HCT116 (cell line): ENCODE measurements around the gene SLC25A10. TPM values are rescaled to one million over a fixed set of nuclear protein-coding genes. Genes with fewer than 3 reads are reported as not detected.

Experiments used
- CBX3 ChIP-seq: IDR thresholded peaks from 2 replicates; pipeline ENCODE4 v1.6.1; 2012; ENCODE audit warnings: low read depth
- CTCF ChIP-seq, 3 experiments: fragments of 200-600 bp in 1 of 3; sonication (generic) in 1 of 3; IDR thresholded peaks in 2 of 3; conservative IDR thresholded peaks in 1 of 3; 2 replicates each; pipeline ENCODE4 v1.5.1; 2012 to 2017; ENCODE audit warnings: low read depth in 2 of 3, low read length in 2 of 3, antibody characterized with exemption in 1 of 3, borderline replicate concordance in 1 of 3, control low read depth in 1 of 3, mild to moderate bottlenecking in 1 of 3, mixed read lengths in 1 of 3, mixed run types in 1 of 3, moderate library complexity in 1 of 3; ENCODE audit not compliant: insufficient read depth in 1 of 3
- ELF1 ChIP-seq: IDR thresholded peaks from 2 replicates; pipeline ENCODE4 v1.6.1; 2012; ENCODE audit warnings: low read depth, borderline replicate concordance
- JUND ChIP-seq: IDR thresholded peaks from 2 replicates; pipeline ENCODE4 v1.6.1; 2012
- MAX ChIP-seq: IDR thresholded peaks from 2 replicates; pipeline ENCODE4 v1.6.1; 2012
- POLR2AphosphoS5 ChIP-seq: IDR thresholded peaks from 2 replicates; pipeline ENCODE4 v1.6.1; 2011; ENCODE audit warnings: mild to moderate bottlenecking, low read depth, low read length, moderate library complexity
- TCF7L2 ChIP-seq: IDR thresholded peaks from 2 replicates; pipeline ENCODE4 v1.7.0; 2011; ENCODE audit warnings: borderline replicate concordance, inconsistent platforms; ENCODE audit not compliant: insufficient read depth, insufficient read length; ENCODE audit errors: extremely low read depth
- ZBTB33 ChIP-seq: IDR thresholded peaks from 2 replicates; pipeline ENCODE4 v1.6.1; 2011; ENCODE audit warnings: mild to moderate bottlenecking, low read length, moderate library complexity; ENCODE audit not compliant: insufficient replicate concordance; ENCODE audit errors: extremely low read depth
- total RNA-seq: library from RNA; stranded (reverse); gene quantifications from one replicate; pipeline ENCODE4 v1.2.1, GENCODE V29; 2021; ENCODE audit not compliant: unreplicated experiment

SLC25A10 gene
- total RNA-seq, 1 experiment from 2014 or later: 70.8 TPM

GRCh38 chr17:81733507-81734404 is 21.7 kb downstream of the SLC25A10 start (continued):
- TF ChIP-seq POLR2AphosphoS5 (peak; percentile 43; the same call in 1 of the 2 replicates), CBX3 (no peak), ZBTB33 (no peak), ELF1 (no peak), MAX (no peak), TCF7L2 (peak; percentile 26), JUND (no peak), CTCF (IDR thresholded peaks at IDR 0.05 in 2 of 3, conservative IDR thresholded peaks at IDR 0.05 in 1 of 3; ENCODE audit: borderline replicate concordance in 1 of 3, insufficient read depth in 1 of 3, low read depth in 2 of 3, low read length in 2 of 3) (peak; percentile 91 to 98 (median 98))
